Measurements from ENCODE around the gene SRGAP1.

The SRGAP1 gene

GRCh38 chr12:64102339-64102738, 257.8 kb downstream of the SRGAP1 start:
- TF ChIP-seq CTCF (IDR thresholded peaks at IDR 0.05; ENCODE audit: low read depth, low read length, missing control alignments): no peak
- in situ Hi-C loops (cut with HindIII; ENCODE audit: low pct_ligation_motif_present, low sequenced_read_pairs): no loop called here
- Histone ChIP-seq H3K36me3 (replicated peaks) (peaks cover 3% of the 10 kb centered on the region), H3K27me3 (replicated peaks) (no peaks in the 10 kb centered on the region), H3K27ac (no peak overlapping the region), H3K4me3 (ENCODE audit: low read depth, low read length) (no peak overlapping the region)
- DNase-seq: no peak

- Histone ChIP-seq H3K27ac (no peak overlapping the region), H3K4me3 (ENCODE audit: low read depth, low read length) (no peak overlapping the region), H3K36me3 (replicated peaks) (peaks cover 3% of the 10 kb centered on the region), H3K27me3 (replicated peaks) (no peaks in the 10 kb centered on the region)
- DNase-seq: no peak
- in situ Hi-C loops (cut with HindIII; ENCODE audit: low pct_ligation_motif_present, low sequenced_read_pairs): no loop called here
- no peak for TF ChIP-seq CTCF (IDR thresholded peaks at IDR 0.05; ENCODE audit: low read depth, low read length, missing control alignments)
These were observed 259.6 kb downstream of the SRGAP1 start for GRCh38 chr12:64103825-64104740.

- Histone ChIP-seq H3K4me3 (ENCODE audit: low read depth, low read length) (no peak overlapping the region), H3K27me3 (replicated peaks) (no peaks in the 10 kb centered on the region), H3K27ac (no peak overlapping the region), H3K36me3 (replicated peaks) (peaks cover 6% of the 10 kb centered on the region)
- no peak for TF ChIP-seq CTCF (IDR thresholded peaks at IDR 0.05; ENCODE audit: low read depth, low read length, missing control alignments)
- DNase-seq: no peak
- in situ Hi-C loops (cut with HindIII; ENCODE audit: low pct_ligation_motif_present, low sequenced_read_pairs): no loop called here
These were observed 260.5 kb downstream of the SRGAP1 start for GRCh38 chr12:64105026-64105425.

GRCh38 chr12:64107776-64108175, 263.3 kb downstream of the SRGAP1 start:
- in situ Hi-C loops (cut with HindIII; ENCODE audit: low pct_ligation_motif_present, low sequenced_read_pairs): no loop called here
- Histone ChIP-seq H3K4me3 (ENCODE audit: low read depth, low read length) (no peak overlapping the region), H3K27me3 (replicated peaks) (no peaks in the 10 kb centered on the region), H3K36me3 (replicated peaks) (peaks cover 9% of the 10 kb centered on the region), H3K27ac (no peak overlapping the region)
- no peak for TF ChIP-seq CTCF (IDR thresholded peaks at IDR 0.05; ENCODE audit: low read depth, low read length, missing control alignments)
- DNase-seq: no peak

GRCh38 chr12:64109706-64110105, 265.2 kb downstream of the SRGAP1 start:
- no peak for DNase-seq
- Histone ChIP-seq H3K4me3 (ENCODE audit: low read depth, low read length) (no peak overlapping the region), H3K27ac (no peak overlapping the region), H3K36me3 (replicated peaks) (peaks cover 9% of the 10 kb centered on the region), H3K27me3 (replicated peaks) (no peaks in the 10 kb centered on the region)
- TF ChIP-seq CTCF (IDR thresholded peaks at IDR 0.05; ENCODE audit: low read depth, low read length, missing control alignments): no peak
- in situ Hi-C loops (cut with HindIII; ENCODE audit: low pct_ligation_motif_present, low sequenced_read_pairs): no loop called here
